Ascending aorta (tissue), 2 donors: ENCODE results near the gene F11. TPM values are rescaled to one million over a fixed set of nuclear protein-coding genes. Genes with fewer than 3 reads are reported as not detected.
A peak's percentile ranks its signal among the peaks of the same experiment; 100 is the strongest.

Experiments used
- DNase-seq, 2 donors: peaks; one replicate each; pipeline ENCODE4 v3.0.0-alpha.2; 2019; ENCODE audit warnings: low spot score in 2 of 2
- H3K27ac ChIP-seq, 2 donors: fragments of 200-600 bp; sonication (generic); one replicate each; pipeline ENCODE4 v1.5.1; 2016 to 2017; ENCODE audit warnings: mild to moderate bottlenecking in 1 of 2
- H3K27me3 ChIP-seq: fragments of 200-600 bp; sonication (generic); one replicate; pipeline ENCODE4 v1.5.1; 2017
- H3K36me3 ChIP-seq, 2 donors: fragments of 200-600 bp; sonication (generic); one replicate each; pipeline ENCODE4 v1.5.1; 2016
- H3K4me1 ChIP-seq, 2 donors: fragments of 200-600 bp; sonication (generic); one replicate each; pipeline ENCODE4 v1.5.1; 2016 to 2017; ENCODE audit warnings: mild to moderate bottlenecking in 1 of 2
- H3K4me3 ChIP-seq, 2 donors: fragments of 200-600 bp; sonication (generic); one replicate each; pipeline ENCODE4 v1.5.1; 2016 to 2017; ENCODE audit warnings: mild to moderate bottlenecking in 1 of 2
- H3K9me3 ChIP-seq, 2 donors: fragments of 200-600 bp; sonication (generic); one replicate each; pipeline ENCODE4 v1.5.1; 2016
- intact Hi-C: fragments of 100-400 bp; cut with DNase I; formaldehyde crosslinking; loops from one replicate; pipeline ENCODE4 v1.15.1; 2023
- total RNA-seq: library from RNA; depleted of rRNA; stranded (reverse); fragments of >200 nt; gene quantifications from one replicate; pipeline ENCODE4 v1.1.0, GENCODE V29; 2016
- TF ChIP-seq, protein P1 (sequence below), 3 experiments: fragments of 200-600 bp in 2 of 3; fragments of 450-650 bp in 1 of 3; sonication (generic) in 2 of 3; IDR thresholded peaks; one replicate each; pipeline ENCODE4 v1.5.1; 2016 to 2019; ENCODE audit warnings: antibody characterized with exemption in 3 of 3, mild to moderate bottlenecking in 1 of 3, moderate library complexity in 1 of 3

Gene F11
- total RNA-seq, 1 donor from 2014 or later: not detected

DNA sequence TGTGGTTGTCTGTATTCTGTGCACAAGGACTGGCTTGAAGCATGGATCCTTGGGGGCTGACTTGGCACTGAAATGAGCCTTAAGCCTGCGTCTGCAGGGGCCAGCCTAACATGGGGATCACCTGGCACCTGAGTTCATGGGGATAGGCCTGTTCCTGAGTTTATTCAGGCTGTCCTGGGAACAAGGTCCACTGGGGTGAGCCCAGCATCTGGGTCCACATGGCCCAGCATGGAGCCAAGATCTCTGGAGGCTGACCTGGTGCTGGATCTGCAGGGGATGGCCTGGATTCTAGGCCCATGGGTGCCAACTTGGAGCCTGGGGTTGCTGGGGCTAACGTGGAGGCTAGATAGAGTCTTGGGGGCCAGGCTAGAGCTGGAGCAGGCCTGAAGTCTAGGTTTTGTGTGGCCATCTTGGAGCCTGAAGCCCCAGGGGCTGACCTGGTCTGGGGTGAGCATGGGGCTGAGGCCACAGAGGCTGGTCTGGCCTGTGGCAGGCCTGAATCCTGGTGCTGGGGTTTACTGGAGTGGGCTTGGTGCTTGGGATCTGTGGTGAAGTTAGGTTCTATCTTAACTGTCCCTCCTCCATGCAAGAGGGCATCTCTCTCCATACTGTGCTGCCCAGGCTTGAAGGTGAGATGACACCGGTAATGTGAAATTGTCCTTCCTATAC, 39.3 kb upstream of the F11 start:
- no peak for DNase-seq
- intact Hi-C loops: no loop called here
- peaks cover 3 to 15% of the 10 kb centered on the region in 2 donors for H3K9me3 ChIP-seq
- no peaks in the 10 kb centered on the region for H3K27me3 ChIP-seq
- H3K27ac ChIP-seq: no peak overlapping the region
- no peaks in the 10 kb centered on the region for H3K4me1 ChIP-seq
- no peak overlapping the region for H3K4me3 ChIP-seq
- TF ChIP-seq, protein P1, sequence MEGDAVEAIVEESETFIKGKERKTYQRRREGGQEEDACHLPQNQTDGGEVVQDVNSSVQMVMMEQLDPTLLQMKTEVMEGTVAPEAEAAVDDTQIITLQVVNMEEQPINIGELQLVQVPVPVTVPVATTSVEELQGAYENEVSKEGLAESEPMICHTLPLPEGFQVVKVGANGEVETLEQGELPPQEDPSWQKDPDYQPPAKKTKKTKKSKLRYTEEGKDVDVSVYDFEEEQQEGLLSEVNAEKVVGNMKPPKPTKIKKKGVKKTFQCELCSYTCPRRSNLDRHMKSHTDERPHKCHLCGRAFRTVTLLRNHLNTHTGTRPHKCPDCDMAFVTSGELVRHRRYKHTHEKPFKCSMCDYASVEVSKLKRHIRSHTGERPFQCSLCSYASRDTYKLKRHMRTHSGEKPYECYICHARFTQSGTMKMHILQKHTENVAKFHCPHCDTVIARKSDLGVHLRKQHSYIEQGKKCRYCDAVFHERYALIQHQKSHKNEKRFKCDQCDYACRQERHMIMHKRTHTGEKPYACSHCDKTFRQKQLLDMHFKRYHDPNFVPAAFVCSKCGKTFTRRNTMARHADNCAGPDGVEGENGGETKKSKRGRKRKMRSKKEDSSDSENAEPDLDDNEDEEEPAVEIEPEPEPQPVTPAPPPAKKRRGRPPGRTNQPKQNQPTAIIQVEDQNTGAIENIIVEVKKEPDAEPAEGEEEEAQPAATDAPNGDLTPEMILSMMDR (IDR thresholded peaks at IDR 0.05): no peak
- no peaks in the 10 kb centered on the region for H3K36me3 ChIP-seq

DNA sequence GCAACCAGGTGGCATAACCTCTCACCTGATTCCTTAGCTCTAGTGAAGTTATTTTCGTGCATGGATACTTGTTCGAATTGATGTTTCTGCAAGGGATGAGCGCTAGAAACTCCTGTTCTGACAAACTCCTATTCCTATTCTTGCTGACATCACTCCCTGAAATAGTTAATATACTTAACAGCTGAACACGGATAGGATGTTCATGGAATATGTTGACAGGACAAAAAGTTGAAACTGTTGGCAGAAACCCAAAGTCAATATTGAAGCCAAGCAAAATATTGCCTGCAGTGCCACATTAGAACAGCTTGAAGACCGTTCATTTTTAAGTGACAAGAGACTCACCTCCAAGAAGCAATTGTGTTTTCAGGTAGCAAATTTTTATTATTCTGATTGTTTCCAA, 38.8 kb upstream of the F11 start, which contains the start of gene KLKB1:
Gene KLKB1 (plus strand): TSS at position 287 of the 400 bp plus-strand sequence. CDS start 689 bp downstream, outside the sequence.
- Histone ChIP-seq H3K27me3 (no peaks in the 10 kb centered on the region), H3K36me3 (no peaks in the 10 kb centered on the region), H3K4me3 (peak within 1 kb of the TSS in 1 of 2 donors; percentile 33), H3K4me1 (no peaks in the 10 kb centered on the region), H3K27ac (no peak within 1 kb of the TSS), H3K9me3 (peaks cover 3 to 15% of the 10 kb centered on the region in 2 donors)
- no peak for DNase-seq
- intact Hi-C loops: no loop called here
- TF ChIP-seq, protein P1 (IDR thresholded peaks at IDR 0.05): no peak

DNA sequence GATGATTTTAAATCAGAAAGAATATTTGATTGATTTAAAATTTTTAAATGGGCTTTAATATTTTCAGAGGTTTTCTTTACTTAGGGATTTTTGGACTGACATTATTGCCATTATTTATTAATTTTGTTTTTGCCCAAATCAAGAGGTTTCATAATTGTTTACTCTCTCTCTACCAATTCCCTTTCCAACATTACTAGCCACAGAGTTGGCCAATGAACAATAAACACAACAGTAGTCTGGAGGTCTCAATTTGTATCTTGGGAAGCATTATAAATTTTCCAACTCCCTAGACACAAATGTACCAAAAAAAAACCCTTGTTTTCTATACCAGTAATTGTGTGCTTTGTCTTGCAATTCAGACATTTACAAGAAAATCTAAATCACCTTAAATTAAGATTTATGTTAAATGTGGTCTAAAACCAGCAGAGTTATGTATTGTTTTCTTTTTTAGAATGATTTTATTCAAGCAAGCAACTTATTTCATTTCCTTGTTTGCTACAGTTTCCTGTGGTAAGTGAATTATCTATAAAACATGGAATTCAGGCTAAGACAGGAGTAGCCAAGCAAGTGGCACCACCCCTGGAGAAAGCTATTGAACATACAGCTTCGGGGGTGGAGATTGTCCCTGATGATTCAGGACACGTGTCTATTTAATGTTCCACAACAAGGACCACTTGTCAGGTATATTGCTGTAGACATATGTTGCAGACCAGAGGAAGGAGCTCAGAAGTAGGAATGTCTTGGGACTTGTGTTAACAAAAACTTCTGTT, 38.1 kb upstream of the F11 start:
- H3K4me3 ChIP-seq: peak overlapping the region in 1 of 2 donors; percentile 33

DNA sequence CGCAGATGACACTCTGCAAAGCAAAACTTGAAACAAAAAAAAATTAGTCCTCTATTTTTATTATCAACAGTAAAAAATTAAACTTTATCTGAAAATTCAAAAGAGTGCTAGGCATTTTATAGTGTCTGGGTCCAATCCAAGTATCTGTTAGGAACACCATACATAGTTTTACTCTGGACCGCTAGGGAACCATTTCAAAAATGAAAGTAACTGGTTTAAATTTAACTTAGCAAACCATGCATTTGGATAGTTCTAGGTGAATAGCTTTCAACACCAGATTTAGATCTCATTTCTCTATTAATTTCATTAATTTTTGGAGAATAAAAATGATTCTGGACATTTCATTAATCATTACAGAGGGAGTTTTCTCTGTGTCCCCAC, 37.5 kb upstream of the F11 start:
- Histone ChIP-seq H3K36me3 (no peaks in the 10 kb centered on the region), H3K27me3 (no peaks in the 10 kb centered on the region), H3K4me3 (peak overlapping the region; percentile 11 to 33), H3K4me1 (no peaks in the 10 kb centered on the region), H3K9me3 (peaks cover 3 to 15% of the 10 kb centered on the region in 2 donors), H3K27ac (no peak overlapping the region)
- intact Hi-C loops: no loop called here
- TF ChIP-seq, protein P1 (IDR thresholded peaks at IDR 0.05): no peak
- DNase-seq: no peak

More for the DNA sequence above, 38.1 kb upstream of the F11 start:
- Histone ChIP-seq H3K9me3 (peaks cover 3 to 15% of the 10 kb centered on the region in 2 donors), H3K36me3 (no peaks in the 10 kb centered on the region), H3K4me1 (no peaks in the 10 kb centered on the region), H3K27me3 (no peaks in the 10 kb centered on the region), H3K27ac (no peak overlapping the region)
- TF ChIP-seq, protein P1 (IDR thresholded peaks at IDR 0.05): no peak
- intact Hi-C loops: no loop called here
- no peak for DNase-seq

DNA sequence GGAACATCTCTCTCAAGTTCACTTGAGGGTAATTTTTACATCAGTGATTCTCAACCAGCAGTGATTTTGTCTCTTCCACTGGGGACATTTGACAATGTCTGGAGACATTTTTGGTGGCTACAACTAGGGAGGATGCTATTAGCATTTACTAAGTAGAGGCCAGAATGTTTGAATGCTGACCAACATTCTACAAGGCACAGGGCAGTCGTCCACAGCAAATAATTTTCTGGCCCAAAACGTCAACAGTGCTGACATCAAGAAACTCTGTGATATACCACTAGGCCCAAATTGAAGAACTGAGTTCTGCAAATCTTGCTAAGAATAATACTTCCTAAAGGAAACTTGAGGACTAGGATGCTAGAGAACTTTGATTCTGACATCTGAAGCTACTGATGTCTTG, 31.6 kb upstream of the F11 start:
- H3K4me3 ChIP-seq: no peak overlapping the region
- no peaks in the 10 kb centered on the region for H3K9me3 ChIP-seq
- H3K36me3 ChIP-seq: no peaks in the 10 kb centered on the region
- DNase-seq: no peak
- H3K27ac ChIP-seq: no peak overlapping the region
- H3K4me1 ChIP-seq: no peaks in the 10 kb centered on the region
- TF ChIP-seq, protein P1 (IDR thresholded peaks at IDR 0.05): no peak
- H3K27me3 ChIP-seq: no peaks in the 10 kb centered on the region
- intact Hi-C loops: no loop called here
